ENCODE measurements around the gene RND1. TPM values are rescaled to one million over a fixed set of nuclear protein-coding genes. Genes with fewer than 3 reads are reported as not detected.
"Not testable (repeated sequence)": the region's sequence is repeated elsewhere in the genome, so short reads cannot be mapped to it uniquely, and the experiment has no call there.

RND1 gene
- total RNA-seq, 2 experiments from 2014 or later: 7.3 to 13.9 TPM

DNA sequence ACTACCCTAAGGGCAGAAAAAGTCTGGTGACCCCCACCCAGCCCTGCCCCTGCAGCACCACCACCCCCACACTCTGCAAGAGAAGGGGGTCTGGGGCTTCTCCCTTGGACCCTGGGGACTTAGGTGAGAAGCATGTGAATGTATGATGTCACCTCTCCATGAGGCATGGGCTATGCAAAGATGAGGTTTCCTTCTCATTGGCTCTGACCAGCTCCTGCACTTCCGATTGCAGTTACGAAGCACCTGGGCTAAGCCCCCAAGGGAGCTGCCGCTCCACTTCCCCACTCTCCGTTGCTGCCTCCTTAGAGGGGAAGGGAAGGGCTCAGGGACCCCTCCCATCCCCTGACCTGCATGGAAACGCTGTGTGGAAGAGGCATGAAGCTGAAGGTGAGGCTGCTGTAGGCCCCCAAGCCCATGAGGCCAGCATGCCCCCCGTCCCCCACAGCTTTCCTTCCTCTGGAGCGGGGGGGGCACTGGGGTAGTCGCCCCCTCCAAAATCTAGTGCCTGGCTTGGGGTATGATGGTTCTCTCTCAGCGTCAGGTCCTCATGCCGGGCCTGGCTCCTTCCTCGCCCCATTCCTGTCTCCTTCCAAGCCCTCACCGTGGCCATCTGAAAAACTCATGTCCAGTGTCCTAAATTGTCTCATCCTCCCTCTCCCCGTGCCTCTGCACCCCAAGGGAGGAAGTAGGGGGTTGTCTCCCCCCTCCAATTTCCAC lies 8.2 kb downstream of the RND1 start:
- POLR2A ChIA-PET: interaction anchor here (0.5 to 4.6 kb wide), 4 partner anchors 10 to 44 kb away, joined by 3 to 47 read pairs (median 3); partner anchors contain the start of gene RND1
- Histone ChIP-seq H3K9me2 (ENCODE audit: insufficient read depth, low read length) (no peaks in the 10 kb centered on the region), H3K4me2 (ENCODE audit: low read length) (peak overlapping the region; percentile 57), H3K27ac (ENCODE audit: low read depth, low read length, poor library complexity, severe bottlenecking) (peak overlapping the region; percentile 27), H3K79me2 (ENCODE audit: insufficient read depth, low read depth, low read length) (no peaks in the 10 kb centered on the region), H4K20me1 (ENCODE audit: insufficient read depth, low read length) (no peaks in the 10 kb centered on the region), H3K4me3 (ENCODE audit: low read depth, low read length, poor library complexity, severe bottlenecking) (peak overlapping the region; percentile 34), H3K9me3 (ENCODE audit: low read length) (no peaks in the 10 kb centered on the region), H2AFZ (ENCODE audit: low read length) (no peak overlapping the region), H3K36me3 (ENCODE audit: insufficient read depth, low read length) (peaks cover 38% of the 10 kb centered on the region), H3K4me1 (ENCODE audit: insufficient read depth, low read length, poor library complexity, severe bottlenecking) (peaks cover 42% of the 10 kb centered on the region)
- intact Hi-C loops (cut with micrococcal nuclease; ENCODE audit: unreplicated experiment): loop anchor here (10.0 kb wide), 1 partner anchor 977 kb away; no protein-coding TSS in a partner anchor
- TF ChIP-seq EZH2phosphoT487 (IDR thresholded peaks at IDR 0.05; ENCODE audit: borderline replicate concordance, low read depth, low read length): no peak
- TF ChIP-seq, protein P1, sequence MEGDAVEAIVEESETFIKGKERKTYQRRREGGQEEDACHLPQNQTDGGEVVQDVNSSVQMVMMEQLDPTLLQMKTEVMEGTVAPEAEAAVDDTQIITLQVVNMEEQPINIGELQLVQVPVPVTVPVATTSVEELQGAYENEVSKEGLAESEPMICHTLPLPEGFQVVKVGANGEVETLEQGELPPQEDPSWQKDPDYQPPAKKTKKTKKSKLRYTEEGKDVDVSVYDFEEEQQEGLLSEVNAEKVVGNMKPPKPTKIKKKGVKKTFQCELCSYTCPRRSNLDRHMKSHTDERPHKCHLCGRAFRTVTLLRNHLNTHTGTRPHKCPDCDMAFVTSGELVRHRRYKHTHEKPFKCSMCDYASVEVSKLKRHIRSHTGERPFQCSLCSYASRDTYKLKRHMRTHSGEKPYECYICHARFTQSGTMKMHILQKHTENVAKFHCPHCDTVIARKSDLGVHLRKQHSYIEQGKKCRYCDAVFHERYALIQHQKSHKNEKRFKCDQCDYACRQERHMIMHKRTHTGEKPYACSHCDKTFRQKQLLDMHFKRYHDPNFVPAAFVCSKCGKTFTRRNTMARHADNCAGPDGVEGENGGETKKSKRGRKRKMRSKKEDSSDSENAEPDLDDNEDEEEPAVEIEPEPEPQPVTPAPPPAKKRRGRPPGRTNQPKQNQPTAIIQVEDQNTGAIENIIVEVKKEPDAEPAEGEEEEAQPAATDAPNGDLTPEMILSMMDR (conservative IDR thresholded peaks at IDR 0.05; ENCODE audit: low read length): no peak
- no TSS peak for BruUV-seq (replicated peaks)
- CTCF ChIA-PET (ENCODE audit: unreplicated experiment): interaction anchor here (0.5 to 1.2 kb wide), 3 partner anchors 33 to 466 kb away, joined by 3 to 7 read pairs (median 6); partner anchors contain the start of gene TROAP
- DNase-seq (ENCODE audit: low spot score): peak; percentile 83

DNA sequence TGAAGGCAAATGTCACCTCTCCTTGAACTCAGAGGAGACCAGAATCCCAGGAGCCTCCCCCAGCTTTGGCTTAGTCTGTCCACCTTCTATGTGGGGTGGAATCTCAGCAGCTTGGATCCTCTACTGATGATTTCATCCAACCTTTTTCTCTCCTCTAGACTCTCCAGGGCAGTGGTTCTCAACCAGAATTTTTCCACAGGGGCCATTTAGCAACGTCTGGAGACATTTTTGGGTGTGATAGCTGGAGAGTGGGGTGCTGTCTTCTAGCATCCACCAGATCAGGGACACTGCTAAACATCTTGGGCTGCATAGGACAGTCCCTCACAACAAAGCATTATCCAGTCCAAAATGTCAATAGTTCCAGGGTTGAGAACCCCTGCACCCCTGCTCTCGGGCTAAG lies 9.3 kb downstream of the RND1 start:
- no peaks in the 10 kb centered on the region for H3K9me2 ChIP-seq (ENCODE audit: insufficient read depth, low read length)
- H3K4me1 ChIP-seq (ENCODE audit: insufficient read depth, low read length, poor library complexity, severe bottlenecking): peaks cover 42% of the 10 kb centered on the region
- CTCF ChIA-PET (ENCODE audit: unreplicated experiment): interaction anchor here (1.2 kb wide), 1 partner anchor 34 kb away, joined by 7 read pairs; no protein-coding TSS in a partner anchor
- no peaks in the 10 kb centered on the region for H3K9me3 ChIP-seq (ENCODE audit: low read length)
- H3K36me3 ChIP-seq (ENCODE audit: insufficient read depth, low read length): peaks cover 28% of the 10 kb centered on the region
- POLR2A ChIA-PET: interaction anchor here (0.7 to 4.6 kb wide), 4 partner anchors 11 to 1203 kb away, joined by 3 to 47 read pairs (median 3); partner anchors contain the start of gene RND1
- TF ChIP-seq, protein P1 (conservative IDR thresholded peaks at IDR 0.05; ENCODE audit: low read length): no peak
- no peak for TF ChIP-seq EZH2phosphoT487 (IDR thresholded peaks at IDR 0.05; ENCODE audit: borderline replicate concordance, low read depth, low read length)
- H3K4me3 ChIP-seq (ENCODE audit: low read depth, low read length, poor library complexity, severe bottlenecking): no peak overlapping the region
- DNase-seq (ENCODE audit: low spot score): no peak
- no TSS peak for BruUV-seq (replicated peaks)
- intact Hi-C loops (cut with micrococcal nuclease; ENCODE audit: unreplicated experiment): loop anchor here (10.0 kb wide), 1 partner anchor 978 kb away; no protein-coding TSS in a partner anchor
- H2AFZ ChIP-seq (ENCODE audit: low read length): no peak overlapping the region
- H3K27ac ChIP-seq (ENCODE audit: low read depth, low read length, poor library complexity, severe bottlenecking): no peak overlapping the region
- no peaks in the 10 kb centered on the region for H4K20me1 ChIP-seq (ENCODE audit: insufficient read depth, low read length)
- H3K79me2 ChIP-seq (ENCODE audit: insufficient read depth, low read depth, low read length): peaks cover 5% of the 10 kb centered on the region
- no peak overlapping the region for H3K4me2 ChIP-seq (ENCODE audit: low read length)

- not testable (repeated sequence) for H4K20me1 ChIP-seq (ENCODE audit: insufficient read depth, low read length); DNase-seq (ENCODE audit: low spot score); BruUV-seq (replicated peaks); H3K27ac ChIP-seq (ENCODE audit: low read depth, low read length, poor library complexity, severe bottlenecking); H3K4me2 ChIP-seq (ENCODE audit: low read length); H3K9me2 ChIP-seq (ENCODE audit: insufficient read depth, low read length); H2AFZ ChIP-seq (ENCODE audit: low read length); H3K9me3 ChIP-seq (ENCODE audit: low read length); H3K4me3 ChIP-seq (ENCODE audit: low read depth, low read length, poor library complexity, severe bottlenecking)
- POLR2A ChIA-PET: interaction anchor here (4.6 kb wide), 1 partner anchor 12 kb away, joined by 47 read pairs; the partner anchor contains the start of gene RND1
- CTCF ChIA-PET (ENCODE audit: unreplicated experiment): interaction anchor here (0.6 to 2.8 kb wide), 2 partner anchors 36 to 71 kb away, joined by 3 to 35 read pairs; no protein-coding TSS in a partner anchor
- H3K4me1 ChIP-seq (ENCODE audit: insufficient read depth, low read length, poor library complexity, severe bottlenecking): peaks cover 43% of the 10 kb centered on the region
- H3K79me2 ChIP-seq (ENCODE audit: insufficient read depth, low read depth, low read length): peaks cover 20% of the 10 kb centered on the region
- H3K36me3 ChIP-seq (ENCODE audit: insufficient read depth, low read length): peaks cover 25% of the 10 kb centered on the region
- intact Hi-C loops (cut with micrococcal nuclease; ENCODE audit: unreplicated experiment): loop anchor here (5.0 to 10.0 kb wide), 2 partner anchors 277 to 980 kb away; partner anchors contain the start of gene TUBA1B
These were observed 10.7 kb downstream of the RND1 start for GRCh38 chr12:48854932-48855331.
